Renal pelvis (tissue), 4 donors: ENCODE results near the gene PTPDC1. TPM values are rescaled to one million over a fixed set of nuclear protein-coding genes. Genes with fewer than 3 reads are reported as not detected.
"Not testable (repeated sequence)": the region's sequence is repeated elsewhere in the genome, so short reads cannot be mapped to it uniquely, and the experiment has no call there.

Experiments used
- DNase-seq: peaks from one replicate; pipeline ENCODE4 v3.0.0-alpha.2; 2013
- polyA plus RNA-seq, 3 donors: library from polyadenylated mRNA; unstranded; fragments of 120-200 nt; gene quantifications; one replicate each; pipeline ENCODE4 v1.2.1, GENCODE V29; 2013; ENCODE audit not compliant: insufficient read length in 3 of 3

Gene PTPDC1
- polyA plus RNA-seq, 3 donors: 9.8 to 14.0 (median 13.8) TPM

- no peak for DNase-seq
Measured at GRCh38 chr9:94085062-94085639, 887 bp downstream of the PTPDC1 start.

- DNase-seq: peak; percentile 57
Measured at GRCh38 chr9:94086486-94087345, 2.5 kb downstream of the PTPDC1 start.

- not testable (repeated sequence) for DNase-seq
Measured at GRCh38 chr9:94094219-94095145, 10.2 kb downstream of the PTPDC1 start.

- DNase-seq: no peak
Measured at GRCh38 chr9:94096819-94097577, 12.7 kb downstream of the PTPDC1 start.

GRCh38 chr9:94097788-94098414 lies 13.6 kb downstream of the PTPDC1 start:
- no peak for DNase-seq

GRCh38 chr9:94100152-94100879 lies 16.1 kb downstream of the PTPDC1 start:
- no peak for DNase-seq

GRCh38 chr9:94101162-94101853 lies 17.0 kb downstream of the PTPDC1 start:
- DNase-seq: no peak

GRCh38 chr9:94108584-94108983 lies 24.3 kb downstream of the PTPDC1 start:
- DNase-seq: no peak

GRCh38 chr9:94110821-94111252 lies 26.6 kb downstream of the PTPDC1 start:
- no peak for DNase-seq

GRCh38 chr9:94111446-94111845 lies 27.2 kb downstream of the PTPDC1 start:
- DNase-seq: no peak

- DNase-seq: no peak
Measured at GRCh38 chr9:94112716-94113465, 28.6 kb downstream of the PTPDC1 start.

GRCh38 chr9:94120088-94120487 lies 35.8 kb downstream of the PTPDC1 start:
- not testable (repeated sequence) for DNase-seq

- no peak for DNase-seq
Measured at GRCh38 chr9:94120854-94121376, 36.7 kb downstream of the PTPDC1 start.

- no peak for DNase-seq
Measured at GRCh38 chr9:94126844-94127243, 42.6 kb downstream of the PTPDC1 start.

- no peak for DNase-seq
Measured at GRCh38 chr9:94127806-94128205, 43.5 kb downstream of the PTPDC1 start.

- no peak for DNase-seq
Measured at GRCh38 chr9:94128580-94128979, 44.3 kb downstream of the PTPDC1 start.

- DNase-seq: no peak
Measured at GRCh38 chr9:94134629-94135028, 50.4 kb downstream of the PTPDC1 start.

GRCh38 chr9:94135222-94135621 lies 51.0 kb downstream of the PTPDC1 start:
- DNase-seq: no peak
